HEK293T (cell line): ENCODE results near the gene PROZ.

Experiments used
- CTCF ChIA-PET: fragments of 350-600 bp; formaldehyde crosslinking; extraction: SDS; loops from one replicate; lab custom pipeline; 2021; ENCODE audit warnings: antibody characterized with exemption, inconsistent platforms; lab: Yijun Ruan, JAX
- POLR2A ChIA-PET: fragments of 350-600 bp; formaldehyde crosslinking; extraction: SDS; loops from one replicate; lab custom pipeline; 2020; ENCODE audit warnings: antibody characterized with exemption, inconsistent platforms; lab: Yijun Ruan, JAX
- DNase-seq: peaks from one replicate; pipeline ENCODE4 v3.0.0; 2012; ENCODE audit warnings: mixed read lengths; ENCODE audit errors: extremely low spot score
- ARNT ChIP-seq: fragments of 450-650 bp; IDR thresholded peaks from 2 replicates; pipeline ENCODE4 v1.6.1; 2017; ENCODE audit warnings: mild to moderate bottlenecking
- BHLHE40 ChIP-seq: fragments of 450-650 bp; IDR thresholded peaks from 2 replicates; pipeline ENCODE4 v1.6.1; 2016; ENCODE audit warnings: mild to moderate bottlenecking, moderate library complexity, borderline replicate concordance
- CTBP1 ChIP-seq: fragments of 450-650 bp; IDR thresholded peaks from 2 replicates; pipeline ENCODE4 v1.6.1; 2016; ENCODE audit warnings: borderline replicate concordance
- ELF4 ChIP-seq: fragments of 450-650 bp; IDR thresholded peaks from 2 replicates; pipeline ENCODE4 v1.6.1; 2017; ENCODE audit warnings: antibody characterized with exemption
- FOXA1 ChIP-seq: fragments of 450-650 bp; IDR thresholded peaks from 2 replicates; pipeline ENCODE4 v1.6.1; 2016; ENCODE audit warnings: mild to moderate bottlenecking
- FOXK2 ChIP-seq: fragments of 450-650 bp; IDR thresholded peaks from 2 replicates; pipeline ENCODE4 v1.6.1; 2016; ENCODE audit warnings: mild to moderate bottlenecking
- FOXM1 ChIP-seq: fragments of 450-650 bp; IDR thresholded peaks from 2 replicates; pipeline ENCODE4 v1.6.1; 2017; ENCODE audit warnings: mild to moderate bottlenecking, borderline replicate concordance
- HDGF ChIP-seq: fragments of 450-650 bp; IDR thresholded peaks from 2 replicates; pipeline ENCODE4 v1.6.1; 2017; ENCODE audit warnings: antibody characterized with exemption, borderline replicate concordance
- L3MBTL2 ChIP-seq: fragments of 450-650 bp; conservative IDR thresholded peaks from 2 replicates; pipeline ENCODE4 v1.6.1; 2016; ENCODE audit warnings: mild to moderate bottlenecking
- LEF1 ChIP-seq: fragments of 450-650 bp; IDR thresholded peaks from 2 replicates; pipeline ENCODE4 v1.6.1; 2017; ENCODE audit warnings: mild to moderate bottlenecking, borderline replicate concordance
- NFRKB ChIP-seq: fragments of 450-650 bp; IDR thresholded peaks from 2 replicates; pipeline ENCODE4 v1.6.1; 2016; ENCODE audit warnings: mild to moderate bottlenecking, moderate library complexity
- SP1 ChIP-seq: fragments of 450-650 bp; IDR thresholded peaks from 2 replicates; pipeline ENCODE4 v1.6.1; 2017
- SUZ12 ChIP-seq: fragments of 450-650 bp; IDR thresholded peaks from 2 replicates; pipeline ENCODE4 v1.6.1; 2016; ENCODE audit warnings: mild to moderate bottlenecking
- TARDBP ChIP-seq: fragments of 450-650 bp; IDR thresholded peaks from 2 replicates; pipeline ENCODE4 v1.6.1; 2016
- ZNF384 ChIP-seq: fragments of 450-650 bp; IDR thresholded peaks from 2 replicates; pipeline ENCODE4 v1.6.1; 2016
- TF ChIP-seq, protein P1 (sequence below): fragments of 450-650 bp; IDR thresholded peaks from 2 replicates; pipeline ENCODE4 v1.6.1; 2016

PROZ gene

DNA sequence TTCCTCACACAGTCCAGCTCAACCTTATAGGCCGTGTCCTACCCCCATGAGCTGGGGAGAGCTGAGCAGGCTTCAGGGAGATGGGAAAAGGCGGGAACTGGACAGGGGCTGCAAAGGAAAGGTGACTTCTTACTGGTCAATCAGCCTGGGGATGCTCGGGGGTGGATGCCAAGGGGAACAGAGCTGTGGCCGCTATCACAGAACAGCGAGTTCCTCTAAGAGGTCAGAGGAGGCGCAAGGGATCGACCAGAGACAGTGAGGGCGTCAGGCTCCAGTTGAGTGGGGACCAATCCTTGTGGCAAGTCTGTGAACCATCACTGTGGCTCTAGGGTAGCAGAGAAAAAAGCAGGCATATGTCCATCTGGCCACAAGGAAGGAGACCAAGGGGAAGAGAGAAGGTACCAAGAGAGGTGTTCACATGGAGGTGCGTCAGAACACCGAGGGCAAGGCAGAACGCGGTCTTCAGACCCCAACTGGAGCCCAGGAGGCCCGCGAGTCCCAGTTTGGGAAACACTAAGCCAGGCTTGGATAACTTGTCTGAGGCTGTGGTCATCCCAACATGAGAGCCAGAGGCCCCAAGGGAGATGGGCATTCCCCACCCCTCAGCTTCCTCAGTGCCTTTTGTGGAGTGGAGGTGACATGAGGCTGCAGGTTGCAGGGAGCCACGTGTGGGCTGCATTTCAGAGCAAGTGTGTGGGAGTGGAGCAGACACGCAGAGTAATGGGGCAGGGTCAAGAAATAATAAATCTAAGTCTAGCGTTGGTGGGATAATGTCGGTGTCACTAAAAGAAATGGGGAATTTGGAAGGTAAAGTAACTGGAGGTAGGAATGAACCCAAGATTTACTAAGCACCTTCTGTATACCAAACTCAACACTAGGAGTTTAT lies 31.9 kb upstream of the PROZ start:
- POLR2A ChIA-PET, result no interaction called here
- CTCF ChIA-PET, result no interaction called here
- no peak for DNase-seq
- TF ChIP-seq LEF1, result no peak
- TF ChIP-seq HDGF, result no peak
- no peak for TF ChIP-seq SP1
- TF ChIP-seq CTBP1, result no peak
- TF ChIP-seq FOXK2, result no peak

DNA sequence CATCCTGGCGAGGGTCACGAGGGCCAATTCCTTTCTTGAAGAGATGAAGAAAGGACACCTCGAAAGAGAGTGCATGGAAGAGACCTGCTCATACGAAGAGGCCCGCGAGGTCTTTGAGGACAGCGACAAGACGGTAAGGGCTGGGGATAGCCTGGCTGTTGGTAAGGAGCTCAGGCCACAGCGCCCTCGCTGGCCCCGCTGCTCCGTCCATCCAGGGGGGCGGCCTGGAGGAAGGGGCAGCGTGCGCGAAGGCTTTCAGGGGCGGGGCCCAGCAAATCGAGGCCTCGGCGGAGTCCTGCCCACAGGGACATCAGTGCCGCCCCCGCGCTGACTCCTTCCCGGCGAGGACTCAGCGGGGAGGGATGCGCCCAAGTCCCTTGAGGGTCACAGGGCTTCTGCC lies 29.0 kb upstream of the PROZ start:
- TF ChIP-seq SUZ12 (no peak), FOXK2 (no peak), BHLHE40 (no peak)
- CTCF ChIA-PET, result no interaction called here
- POLR2A ChIA-PET, result no interaction called here
- DNase-seq, result no peak

DNA sequence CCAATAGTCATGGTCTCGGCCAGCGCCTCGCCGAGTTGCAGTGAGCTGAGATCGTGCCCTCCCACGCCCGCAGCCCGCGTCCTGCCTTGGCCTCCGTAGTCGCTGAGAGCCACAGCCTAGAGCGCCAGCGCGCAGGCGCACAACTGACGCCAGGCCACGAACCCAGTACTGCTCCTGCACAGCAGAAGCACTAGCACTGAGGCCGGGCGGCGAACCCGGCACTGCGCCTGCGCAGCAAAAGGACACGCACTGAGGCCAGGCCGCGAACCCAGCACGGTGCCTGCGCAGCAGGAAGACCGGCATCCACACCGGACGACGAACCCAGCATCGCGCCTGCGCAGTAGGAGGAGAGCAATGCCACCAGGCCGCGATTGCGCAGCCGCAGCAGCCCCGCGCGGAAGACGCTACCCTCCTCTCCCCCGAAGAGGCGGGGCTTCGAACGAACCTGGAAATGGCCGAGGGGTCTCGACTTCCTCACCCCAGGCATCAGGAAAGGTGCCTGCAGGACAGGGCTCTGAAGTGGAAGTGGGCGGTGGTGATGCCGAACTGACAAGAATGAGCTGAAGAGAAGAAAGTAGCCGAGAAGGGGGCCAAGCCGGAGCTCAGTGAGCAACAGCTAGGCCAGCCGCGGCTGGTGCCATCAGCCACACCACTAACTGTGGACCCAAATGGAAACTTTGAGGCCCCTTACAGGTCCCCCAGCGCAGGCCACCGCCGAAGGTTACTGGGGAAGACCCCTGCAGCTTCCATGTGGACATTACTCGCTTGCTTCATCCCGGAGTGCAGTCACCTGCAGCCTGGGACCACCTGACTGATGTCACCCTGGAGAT lies 28.3 kb upstream of the PROZ start:
- DNase-seq, result no peak
- ChIA-PET CTCF (no interaction called here), POLR2A (interaction anchor here (0.5 kb wide), 1 partner anchor 413 kb away, joined by 3 read pairs; no protein-coding TSS in a partner anchor)
- TF ChIP-seq ZNF384, result no peak
- no peak for TF ChIP-seq L3MBTL2

DNA sequence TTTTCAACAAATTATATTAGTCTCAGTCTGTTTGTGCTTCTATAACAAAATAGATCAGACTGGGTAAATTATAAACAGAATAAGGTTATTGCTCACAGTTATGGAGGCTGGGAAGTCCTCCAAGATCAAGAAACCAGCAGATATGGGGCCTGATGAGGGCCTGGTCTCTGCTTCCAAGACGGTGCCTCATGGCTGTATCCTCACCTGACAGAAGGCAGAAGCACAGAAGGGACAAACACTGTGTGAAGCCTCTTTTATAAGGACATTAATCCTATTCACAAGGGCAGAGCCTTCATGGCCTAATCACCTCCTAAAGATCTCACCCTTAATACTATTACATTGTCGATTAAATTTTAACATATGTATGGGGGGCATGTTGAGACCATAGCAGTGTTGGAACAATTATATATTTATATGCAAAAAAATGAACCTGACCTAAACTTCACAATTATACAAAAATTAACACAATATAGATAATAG lies 23.1 kb upstream of the PROZ start:
- POLR2A ChIA-PET, result no interaction called here
- CTCF ChIA-PET, result no interaction called here
- TF ChIP-seq ZNF384 (no peak), NFRKB (no peak), LEF1 (no peak), CTBP1 (no peak), SP1 (no peak), HDGF (no peak), BHLHE40 (no peak), FOXA1 (no peak), L3MBTL2 (no peak), FOXK2 (no peak), TARDBP (no peak), SUZ12 (no peak), ELF4 (no peak), ARNT (no peak), FOXM1 (no peak)
- TF ChIP-seq, protein P1, sequence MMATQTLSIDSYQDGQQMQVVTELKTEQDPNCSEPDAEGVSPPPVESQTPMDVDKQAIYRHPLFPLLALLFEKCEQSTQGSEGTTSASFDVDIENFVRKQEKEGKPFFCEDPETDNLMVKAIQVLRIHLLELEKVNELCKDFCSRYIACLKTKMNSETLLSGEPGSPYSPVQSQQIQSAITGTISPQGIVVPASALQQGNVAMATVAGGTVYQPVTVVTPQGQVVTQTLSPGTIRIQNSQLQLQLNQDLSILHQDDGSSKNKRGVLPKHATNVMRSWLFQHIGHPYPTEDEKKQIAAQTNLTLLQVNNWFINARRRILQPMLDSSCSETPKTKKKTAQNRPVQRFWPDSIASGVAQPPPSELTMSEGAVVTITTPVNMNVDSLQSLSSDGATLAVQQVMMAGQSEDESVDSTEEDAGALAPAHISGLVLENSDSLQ, result no peak
- DNase-seq, result no peak

DNA sequence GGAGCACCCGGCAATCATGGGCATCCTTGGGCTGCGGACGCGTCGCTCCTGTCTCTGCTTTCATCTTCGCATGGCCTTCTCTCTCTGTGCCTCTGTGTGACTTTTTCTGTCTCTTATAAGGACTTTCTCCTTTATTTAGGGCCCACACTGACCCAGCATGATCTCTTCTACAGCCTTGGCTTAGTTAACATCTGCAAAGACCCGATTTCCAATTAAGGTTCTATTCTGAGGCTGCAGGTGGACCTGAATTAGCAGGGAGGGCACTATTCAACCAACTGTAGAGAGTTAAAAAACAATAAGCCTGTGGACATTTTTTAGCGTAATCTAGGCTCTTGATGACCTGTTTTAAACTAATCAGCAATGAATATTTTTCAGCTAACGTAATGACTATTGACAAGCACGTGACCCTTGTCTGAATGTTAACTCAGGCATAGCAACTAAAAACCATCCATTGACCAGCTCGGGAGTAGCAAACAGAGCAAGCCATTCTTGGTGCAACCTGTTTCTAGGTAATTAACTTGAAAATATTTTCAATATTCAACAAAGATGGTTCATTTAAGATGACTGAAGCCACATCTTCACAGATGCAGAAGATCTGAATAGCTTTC lies 20.7 kb upstream of the PROZ start:
- no peak for DNase-seq
- TF ChIP-seq ARNT, result no peak
- TF ChIP-seq ZNF384, result no peak
- no peak for TF ChIP-seq TARDBP
- no peak for TF ChIP-seq NFRKB
- no peak for TF ChIP-seq HDGF
- TF ChIP-seq ELF4, result no peak
- TF ChIP-seq SP1, result no peak
- no peak for TF ChIP-seq FOXM1
- TF ChIP-seq, protein P1, result no peak
- no peak for TF ChIP-seq L3MBTL2
- ChIA-PET POLR2A (no interaction called here), CTCF (no interaction called here)

DNA sequence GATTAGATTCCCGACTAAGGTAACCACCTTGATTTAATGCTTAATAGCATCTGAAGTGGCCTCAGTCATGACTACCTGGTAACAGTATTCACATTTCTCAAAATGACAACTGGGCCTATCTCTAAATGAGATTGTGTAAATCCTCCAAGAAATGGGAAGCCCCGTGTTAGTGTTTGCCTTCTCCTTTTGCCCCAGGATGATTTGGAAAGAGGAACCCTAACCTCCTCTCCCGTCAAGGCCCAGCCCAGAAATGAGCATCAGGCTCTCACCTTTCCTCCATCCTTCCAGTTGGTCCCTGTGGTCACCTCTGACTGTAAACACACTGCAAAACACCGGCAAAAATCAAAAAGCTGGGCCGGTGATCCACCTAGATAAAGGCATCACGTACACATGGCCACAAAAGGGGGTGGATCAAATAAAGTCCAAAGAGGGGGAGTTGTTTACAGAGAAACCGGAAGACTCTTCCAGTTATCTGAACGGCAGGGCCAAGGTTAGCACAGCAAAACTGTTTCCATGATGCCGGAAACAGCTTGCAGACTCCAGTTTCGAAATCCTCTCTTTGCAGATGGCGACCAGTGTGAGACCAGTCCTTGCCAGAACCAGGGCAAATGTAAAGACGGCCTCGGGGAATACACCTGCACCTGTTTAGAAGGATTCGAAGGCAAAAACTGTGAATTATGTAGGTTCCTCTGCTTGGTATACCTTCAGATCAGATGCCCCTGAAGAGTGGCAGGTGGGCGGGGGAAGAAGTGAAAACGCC lies 19.5 kb upstream of the PROZ start:
- no peak for DNase-seq
- ChIA-PET CTCF (no interaction called here), POLR2A (no interaction called here)
- TF ChIP-seq FOXA1 (no peak), BHLHE40 (no peak), HDGF (no peak), SUZ12 (no peak), ZNF384 (no peak), TARDBP (no peak), ARNT (no peak), FOXM1 (no peak), SP1 (no peak), ELF4 (no peak), FOXK2 (no peak)
- TF ChIP-seq, protein P1, result no peak
